Fibroblast of skin of left biceps (primary cell): ENCODE data around the gene PGLYRP1.
A peak's percentile ranks its signal among the peaks of the same experiment; 100 is the strongest.

Experiments
- DNase-seq, 2 experiments: peaks; one replicate each; pipeline ENCODE4 v3.0.0-alpha.2; 2013; ENCODE audit warnings: low read depth in 2 of 2

PGLYRP1 gene

DNA sequence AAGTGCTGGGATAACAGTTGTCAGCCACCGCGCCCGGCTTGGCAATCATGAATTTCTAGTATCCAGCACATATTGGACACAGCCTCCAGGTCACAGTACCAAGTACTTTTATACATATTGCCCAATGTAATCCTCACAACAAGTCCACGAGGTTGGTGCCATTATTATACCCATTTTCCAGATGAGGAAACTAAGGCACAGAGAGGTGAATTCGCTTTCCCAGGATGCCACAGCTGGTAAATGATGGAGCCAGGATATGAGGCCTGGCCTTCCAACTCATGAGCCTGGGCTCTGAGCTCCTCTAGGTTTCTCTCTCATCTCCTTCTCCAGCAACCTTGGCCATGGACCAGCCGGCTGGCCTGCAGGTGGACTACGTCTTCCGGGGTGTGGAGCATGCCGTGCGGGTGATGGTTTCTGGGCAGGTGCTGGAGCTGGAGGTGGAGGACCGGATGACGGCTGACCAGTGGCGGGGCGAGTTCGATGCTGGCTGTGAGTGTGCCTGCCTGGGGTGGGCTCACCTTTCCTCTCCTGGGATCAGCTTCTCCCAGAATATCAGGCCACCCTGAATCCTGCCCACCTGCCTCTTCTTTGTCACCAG, 20.1 kb downstream of the PGLYRP1 start:
- no peak for DNase-seq

DNA sequence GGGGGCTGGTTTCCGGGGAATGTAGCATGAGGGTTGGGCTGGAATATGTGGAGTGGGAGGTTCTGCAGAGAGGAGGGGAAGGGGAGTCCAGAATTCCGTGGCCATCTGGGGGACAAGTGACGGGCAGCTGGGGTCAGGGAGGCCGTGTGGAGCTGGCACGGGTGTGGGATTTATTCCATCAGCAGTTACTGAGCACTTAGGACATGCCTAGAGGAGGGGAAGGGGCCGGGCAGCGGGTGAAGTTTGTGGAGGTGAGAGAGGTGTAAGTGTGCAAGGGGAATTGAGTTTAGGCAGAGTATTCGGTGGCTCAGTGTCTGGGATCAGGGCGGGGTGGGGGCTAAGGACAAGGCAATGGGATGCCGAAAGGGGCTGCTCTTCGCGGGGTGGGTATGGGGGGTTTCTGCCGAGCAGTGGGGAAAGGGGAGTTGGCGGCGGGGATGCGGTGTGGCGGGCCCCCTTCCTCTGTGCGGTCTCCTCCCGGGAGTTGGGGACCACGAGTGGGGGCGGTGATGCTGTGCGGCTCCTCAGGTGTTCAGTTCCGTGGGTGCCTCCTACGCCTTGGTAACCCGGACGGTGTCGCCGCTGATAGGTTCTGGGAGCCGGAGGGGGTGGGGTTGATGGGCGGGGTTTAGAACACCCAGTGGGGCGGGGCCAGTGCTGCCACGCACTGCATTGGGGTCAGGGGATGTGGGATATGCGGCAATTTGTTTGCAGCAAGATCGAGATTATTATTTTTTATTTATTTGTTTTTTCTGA, 22.2 kb downstream of the PGLYRP1 start:
- DNase-seq, result no peak

GRCh38 chr19:45999653-46000121, 23.2 kb downstream of the PGLYRP1 start:
- DNase-seq, result no peak

DNA sequence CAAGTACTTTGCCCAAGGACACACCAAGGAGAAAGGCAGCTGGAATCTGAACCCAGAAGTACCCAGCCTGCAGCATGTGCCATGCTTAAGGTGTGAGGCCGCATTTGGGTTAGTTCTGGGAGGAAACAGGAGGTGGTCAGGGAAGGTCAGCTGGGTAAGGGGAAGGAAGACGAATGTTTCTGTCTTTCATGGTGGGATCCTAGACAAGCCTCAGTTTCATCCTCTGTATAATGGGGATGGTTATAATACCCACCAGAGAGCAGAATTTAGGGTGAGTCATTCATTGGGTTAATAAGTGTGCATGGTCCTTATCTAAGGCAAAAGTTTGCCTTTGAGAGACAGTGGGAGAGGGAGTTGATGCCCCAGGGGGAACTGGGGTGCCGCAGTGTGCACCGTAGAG, 24.0 kb downstream of the PGLYRP1 start:
- DNase-seq, result no peak

GRCh38 chr19:45996933-45997332, 25.9 kb downstream of the PGLYRP1 start:
- no peak for DNase-seq

GRCh38 chr19:45995715-45996385, 27.0 kb downstream of the PGLYRP1 start:
- no peak for DNase-seq

GRCh38 chr19:45994998-45995714, 27.7 kb downstream of the PGLYRP1 start, which contains the start of gene CCDC61:
CCDC61 (plus strand) TSS chr19:45995467; CDS start chr19:46003019, 7,552 bp downstream.
- peak; percentile 100 for DNase-seq

- no peak for DNase-seq
Measured at GRCh38 chr19:45994456-45994997, 28.3 kb downstream of the PGLYRP1 start.

GRCh38 chr19:45990113-45990728, 32.6 kb downstream of the PGLYRP1 start:
- no peak for DNase-seq

GRCh38 chr19:45985321-45985720, 37.5 kb downstream of the PGLYRP1 start:
- no peak for DNase-seq

- no peak for DNase-seq
Measured at GRCh38 chr19:45981350-45981749, 41.5 kb downstream of the PGLYRP1 start.

DNA sequence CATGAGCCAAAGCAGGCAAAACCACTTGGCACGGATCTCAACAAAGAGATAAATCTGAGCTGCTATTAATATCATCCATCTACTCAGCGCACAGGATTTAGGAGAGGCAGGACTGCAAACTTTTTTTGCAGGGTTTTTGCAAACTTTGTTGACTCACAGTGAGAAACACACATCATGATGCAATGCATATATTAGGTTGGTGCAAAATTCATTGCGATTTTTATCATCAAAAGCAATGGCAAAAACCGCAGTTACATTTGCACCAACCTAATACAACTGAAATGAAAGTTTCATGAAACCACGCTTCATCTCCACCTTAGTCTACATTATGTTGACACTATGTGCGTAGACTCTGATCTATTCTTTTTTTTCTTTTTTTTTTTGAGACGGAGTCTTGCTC, 44.7 kb downstream of the PGLYRP1 start:
- no peak for DNase-seq

DNA sequence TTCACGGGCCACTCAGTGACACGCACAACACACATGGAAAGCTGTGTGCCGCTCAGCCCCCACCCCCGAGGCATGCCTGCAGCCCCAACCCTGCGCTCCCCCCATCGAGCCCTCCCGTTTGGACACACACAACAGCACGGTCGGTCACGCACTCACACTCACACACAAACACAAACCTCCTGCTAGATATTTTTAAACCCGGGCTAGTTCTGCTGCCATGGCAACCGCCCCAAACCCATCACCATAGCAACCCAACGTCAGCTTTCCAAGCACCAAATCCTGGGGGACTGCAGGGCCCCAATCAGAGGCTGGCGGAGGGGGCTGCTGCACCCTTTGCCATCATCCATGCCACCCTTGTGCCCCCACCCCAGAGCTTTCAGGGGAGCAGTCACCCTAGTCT, 46.7 kb downstream of the PGLYRP1 start:
- DNase-seq, result no peak

- no peak for DNase-seq
Measured at GRCh38 chr19:45975306-45976070, 47.4 kb downstream of the PGLYRP1 start.

DNA sequence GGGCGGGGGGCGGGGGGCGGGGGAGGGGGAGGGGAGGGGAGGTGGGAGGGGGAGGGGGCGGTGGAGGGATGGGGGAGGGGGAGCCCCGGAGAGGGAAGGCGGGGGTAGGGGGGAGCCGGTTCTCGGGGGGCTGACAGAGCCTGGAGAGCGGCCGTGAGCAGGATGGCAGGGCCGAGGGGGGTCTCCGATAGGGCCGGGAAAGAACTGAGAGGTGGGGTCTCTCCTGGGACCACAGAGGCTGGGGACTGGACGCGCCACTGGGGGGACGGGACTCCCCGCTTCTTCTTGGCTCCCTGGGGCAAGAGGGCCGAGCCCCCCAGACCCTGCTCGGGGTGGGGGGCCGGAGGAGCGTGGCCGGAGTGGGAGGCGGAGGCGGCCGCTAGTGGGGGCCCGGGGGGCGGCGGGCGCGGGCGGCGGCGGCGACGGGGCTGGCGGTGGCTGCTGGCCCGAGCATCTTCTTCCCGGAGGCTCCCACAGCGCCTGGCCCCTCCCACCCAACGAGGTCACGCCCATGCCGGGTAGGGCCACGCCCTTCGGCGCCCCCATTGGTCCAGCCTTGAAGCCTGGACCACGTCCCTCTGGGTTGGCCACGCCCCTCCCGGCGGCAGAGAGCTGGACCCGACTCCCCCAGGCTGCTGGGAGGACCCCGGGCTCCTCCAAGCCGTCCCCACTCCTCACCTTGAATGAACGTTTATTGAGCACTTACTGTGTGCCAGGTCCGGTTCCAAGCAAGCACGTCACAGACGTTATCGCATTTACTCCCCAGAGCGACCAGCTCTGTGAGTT, 49.1 kb downstream of the PGLYRP1 start, which contains the start of gene NOVA2:
NOVA2 (minus strand) TSS at position 313 of the 786 bp plus-strand sequence. CDS start 514 bp downstream, outside the sequence.
- no peak for DNase-seq

DNA sequence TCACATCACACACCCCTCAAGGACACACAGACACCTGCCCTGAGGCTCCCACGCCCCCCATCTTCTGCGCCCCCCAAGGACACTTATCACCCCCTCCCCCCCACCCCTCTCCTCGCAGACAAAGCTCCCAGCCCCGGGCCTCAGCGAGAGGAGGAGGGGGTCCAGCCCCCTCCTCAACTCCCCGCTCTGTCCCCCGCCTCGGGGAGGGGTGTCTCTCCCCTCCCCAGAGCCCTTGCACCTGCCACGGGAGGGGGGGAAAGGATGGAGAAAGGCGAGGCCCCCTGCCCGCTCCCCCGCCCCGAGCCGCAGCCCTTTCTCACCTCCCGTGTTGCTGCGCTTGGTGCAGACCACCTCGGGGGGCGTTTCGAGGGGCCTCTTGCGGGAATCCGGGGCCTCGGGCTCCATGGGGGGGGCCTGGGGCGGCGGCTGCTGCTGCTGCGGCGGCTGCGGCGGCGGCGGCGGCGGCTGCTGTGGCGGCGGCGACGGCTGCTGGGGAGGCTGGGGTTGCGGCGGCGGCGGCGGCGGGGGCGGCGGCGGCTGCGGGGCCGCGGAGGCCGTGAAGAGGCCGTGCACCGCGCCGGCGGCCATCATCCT, 49.8 kb downstream of the PGLYRP1 start:
- DNase-seq, result no peak

- no peak for DNase-seq
Measured at GRCh38 chr19:45972081-45972946, 50.5 kb downstream of the PGLYRP1 start.

DNA sequence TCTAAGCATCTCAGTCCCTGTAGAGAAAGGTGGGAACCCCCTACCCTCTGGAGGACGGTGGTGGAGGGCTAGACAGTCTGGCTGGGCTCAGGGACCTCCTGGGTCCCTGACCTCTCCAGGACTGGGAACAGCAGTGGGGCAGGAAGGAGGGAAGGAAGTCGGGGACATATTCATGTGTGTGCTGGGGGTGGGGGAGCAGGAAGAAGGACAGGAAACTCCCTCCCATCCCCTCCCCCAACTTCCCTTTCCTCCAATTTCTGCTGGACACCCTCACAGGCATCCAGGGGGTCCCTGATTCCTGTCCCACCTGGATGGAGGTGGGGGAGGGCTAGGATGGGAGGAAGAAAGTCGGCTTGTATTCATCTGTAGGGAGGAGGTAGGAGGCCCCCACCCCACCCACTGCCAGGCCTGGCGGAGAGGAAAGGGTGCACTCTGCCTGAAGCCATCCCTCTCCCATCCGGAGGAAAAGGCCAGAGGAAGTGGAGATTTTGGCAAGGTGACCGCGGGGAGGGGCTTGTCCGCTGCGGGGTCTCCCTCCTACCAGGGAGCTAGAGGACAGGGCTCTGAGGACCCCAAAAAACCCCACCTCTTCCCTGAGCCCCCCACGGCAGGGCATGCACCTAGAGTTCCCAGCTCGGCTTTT, 51.5 kb downstream of the PGLYRP1 start:
- DNase-seq, result no peak
